OCI-LY1 (cell line): ENCODE data around the gene PRKCA.

Experiments used
- H2AFZ ChIP-seq: fragments of 200-600 bp; sonication (generic), shearing (Covaris generic); 2 replicates; pipeline ENCODE4 v1.6.0; 2014; ENCODE audit warnings: antibody characterized with exemption, mild to moderate bottlenecking, low read length
- H3F3A ChIP-seq: fragments of 200-600 bp; sonication (generic), shearing (Covaris generic); 2 replicates; pipeline ENCODE4 v1.6.0; 2014; ENCODE audit warnings: mild to moderate bottlenecking, antibody characterized with exemption, low read length, moderate library complexity; ENCODE audit not compliant: insufficient read depth
- H3K27ac ChIP-seq: fragments of 200-600 bp; sonication (generic); 2 replicates; pipeline ENCODE4 v1.5.1; 2014; ENCODE audit warnings: low read length, mixed run types, mild to moderate bottlenecking, low read depth; ENCODE audit not compliant: poor library complexity, severe bottlenecking
- H3K27me3 ChIP-seq: fragments of 200-600 bp; sonication (generic); 2 replicates; pipeline ENCODE4 v1.6.0; 2014; ENCODE audit warnings: antibody characterized with exemption, mild to moderate bottlenecking, low read length, moderate library complexity; ENCODE audit not compliant: insufficient read depth
- H3K36me3 ChIP-seq: fragments of 200-600 bp; sonication (generic); 2 replicates; pipeline ENCODE4 v1.6.1; 2014; ENCODE audit warnings: mild to moderate bottlenecking, antibody characterized with exemption, low read length, moderate library complexity, mixed read lengths; ENCODE audit not compliant: insufficient read depth
- H3K4me1 ChIP-seq: fragments of 200-600 bp; sonication (generic); 2 replicates; pipeline ENCODE4 v1.5.1; 2014; ENCODE audit warnings: mild to moderate bottlenecking, low read length, moderate library complexity; ENCODE audit not compliant: insufficient read depth, severe bottlenecking
- H3K4me2 ChIP-seq: fragments of 200-600 bp; sonication (generic), shearing (Covaris generic); 2 replicates; pipeline ENCODE4 v1.6.1; 2014; ENCODE audit warnings: low read length
- H3K4me3 ChIP-seq: fragments of 200-600 bp; sonication (generic); 2 replicates; pipeline ENCODE4 v1.5.1; 2014; ENCODE audit warnings: low read length, low read depth, mild to moderate bottlenecking, mixed read lengths; ENCODE audit not compliant: poor library complexity, severe bottlenecking
- H3K79me2 ChIP-seq: fragments of 200-600 bp; shearing (Covaris generic); 2 replicates; pipeline ENCODE4 v1.6.1; 2016; ENCODE audit warnings: mixed run types, low read length, mixed read lengths; ENCODE audit not compliant: insufficient read depth
- H3K9ac ChIP-seq: fragments of 200-600 bp; sonication (generic), shearing (Covaris generic); 2 replicates; pipeline ENCODE4 v1.6.1; 2014; ENCODE audit warnings: mild to moderate bottlenecking, low read length, mixed read lengths
- H3K9me2 ChIP-seq: fragments of 200-600 bp; sonication (generic), shearing (Covaris generic); 2 replicates; pipeline ENCODE4 v1.6.1; 2014; ENCODE audit warnings: low read depth, mild to moderate bottlenecking, low read length, mixed read lengths
- H3K9me3 ChIP-seq: fragments of 200-600 bp; shearing (Covaris generic); 2 replicates; pipeline ENCODE4 v1.6.1; 2014; ENCODE audit warnings: low read length, mixed read lengths
- H4K20me1 ChIP-seq: fragments of 200-600 bp; sonication (generic), shearing (Covaris generic); 2 replicates; pipeline ENCODE4 v1.6.0; 2016; ENCODE audit warnings: mild to moderate bottlenecking, low read length; ENCODE audit not compliant: insufficient read depth
- EZH2 ChIP-seq: fragments of 200-600 bp; sonication (generic), shearing (Covaris generic); IDR thresholded peaks from 2 replicates; pipeline ENCODE4 v1.8.0; 2017; ENCODE audit warnings: borderline replicate concordance, mixed run types, mild to moderate bottlenecking, antibody characterized with exemption, low read length, moderate library complexity, mixed read lengths
- TF ChIP-seq, protein P1 (sequence below): fragments of 200-600 bp; sonication (generic), shearing (Covaris generic); IDR thresholded peaks from 2 replicates; pipeline ENCODE4 v1.5.1; 2017; ENCODE audit warnings: mild to moderate bottlenecking, antibody characterized with exemption, low read length, moderate library complexity, mixed read lengths

PRKCA gene

DNA sequence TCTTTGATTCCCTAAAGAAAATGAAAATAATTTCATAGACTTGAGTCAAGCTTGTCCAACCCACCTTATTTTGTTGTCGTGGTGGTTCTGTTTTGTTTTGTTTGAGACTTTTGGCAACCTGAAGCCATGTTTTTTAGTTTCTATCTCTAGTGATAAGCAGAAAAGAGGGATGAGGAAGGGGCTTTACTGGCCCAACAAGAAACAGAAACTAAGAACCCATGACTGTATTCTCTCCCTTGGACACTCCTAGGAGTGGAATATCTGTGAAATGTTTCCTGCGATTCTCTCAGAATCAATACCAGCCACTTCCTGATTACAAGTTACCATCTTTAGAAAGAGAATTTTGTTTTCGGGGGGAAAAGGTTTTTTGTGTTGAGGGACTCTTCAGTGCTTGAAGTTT is 207.5 kb downstream of the PRKCA start:
- no peak for TF ChIP-seq EZH2
- TF ChIP-seq, protein P1, sequence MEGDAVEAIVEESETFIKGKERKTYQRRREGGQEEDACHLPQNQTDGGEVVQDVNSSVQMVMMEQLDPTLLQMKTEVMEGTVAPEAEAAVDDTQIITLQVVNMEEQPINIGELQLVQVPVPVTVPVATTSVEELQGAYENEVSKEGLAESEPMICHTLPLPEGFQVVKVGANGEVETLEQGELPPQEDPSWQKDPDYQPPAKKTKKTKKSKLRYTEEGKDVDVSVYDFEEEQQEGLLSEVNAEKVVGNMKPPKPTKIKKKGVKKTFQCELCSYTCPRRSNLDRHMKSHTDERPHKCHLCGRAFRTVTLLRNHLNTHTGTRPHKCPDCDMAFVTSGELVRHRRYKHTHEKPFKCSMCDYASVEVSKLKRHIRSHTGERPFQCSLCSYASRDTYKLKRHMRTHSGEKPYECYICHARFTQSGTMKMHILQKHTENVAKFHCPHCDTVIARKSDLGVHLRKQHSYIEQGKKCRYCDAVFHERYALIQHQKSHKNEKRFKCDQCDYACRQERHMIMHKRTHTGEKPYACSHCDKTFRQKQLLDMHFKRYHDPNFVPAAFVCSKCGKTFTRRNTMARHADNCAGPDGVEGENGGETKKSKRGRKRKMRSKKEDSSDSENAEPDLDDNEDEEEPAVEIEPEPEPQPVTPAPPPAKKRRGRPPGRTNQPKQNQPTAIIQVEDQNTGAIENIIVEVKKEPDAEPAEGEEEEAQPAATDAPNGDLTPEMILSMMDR = no peak
- Histone ChIP-seq H3K4me2 (no peak overlapping the region), H3K9ac (no peak overlapping the region), H3K4me1 (peaks cover 20% of the 10 kb centered on the region), H3K4me3 (no peak overlapping the region), H3K9me3 (no peaks in the 10 kb centered on the region), H3K36me3 (no peaks in the 10 kb centered on the region), H3K27me3 (no peaks in the 10 kb centered on the region), H4K20me1 (no peaks in the 10 kb centered on the region), H3K79me2 (no peaks in the 10 kb centered on the region), H3K27ac (no peak overlapping the region), H3K9me2 (no peaks in the 10 kb centered on the region), H3F3A (no peaks in the 10 kb centered on the region), H2AFZ (no peak overlapping the region)

DNA sequence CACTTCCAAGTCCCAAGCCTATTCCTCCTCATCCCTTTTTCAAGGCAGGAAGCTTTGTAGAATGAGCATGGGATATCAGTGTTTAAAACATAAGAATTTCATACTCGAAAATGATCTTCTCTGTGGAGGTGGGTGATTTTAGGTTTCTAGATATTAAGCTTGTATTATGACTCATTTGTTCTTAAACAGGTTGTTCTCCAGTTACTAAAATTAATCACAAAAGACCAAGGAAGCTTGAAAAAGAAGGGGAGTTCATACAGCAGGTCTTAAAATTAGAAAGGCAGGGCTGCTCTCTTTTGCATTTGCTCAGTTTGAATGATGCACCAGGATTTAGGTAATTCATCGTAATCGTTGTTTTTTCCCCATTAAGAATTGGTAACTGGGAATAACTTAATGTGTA is 208.7 kb downstream of the PRKCA start:
- Histone ChIP-seq H3K9me2 (no peaks in the 10 kb centered on the region), H3K4me3 (no peak overlapping the region), H3K36me3 (no peaks in the 10 kb centered on the region), H3K27ac (no peak overlapping the region), H3K4me2 (no peak overlapping the region), H3K9ac (no peak overlapping the region), H4K20me1 (no peaks in the 10 kb centered on the region), H3F3A (no peaks in the 10 kb centered on the region), H3K4me1 (peaks cover 20% of the 10 kb centered on the region), H3K9me3 (no peaks in the 10 kb centered on the region), H3K27me3 (no peaks in the 10 kb centered on the region), H2AFZ (no peak overlapping the region), H3K79me2 (no peaks in the 10 kb centered on the region)
- TF ChIP-seq, protein P1 = no peak
- TF ChIP-seq EZH2 = no peak

DNA sequence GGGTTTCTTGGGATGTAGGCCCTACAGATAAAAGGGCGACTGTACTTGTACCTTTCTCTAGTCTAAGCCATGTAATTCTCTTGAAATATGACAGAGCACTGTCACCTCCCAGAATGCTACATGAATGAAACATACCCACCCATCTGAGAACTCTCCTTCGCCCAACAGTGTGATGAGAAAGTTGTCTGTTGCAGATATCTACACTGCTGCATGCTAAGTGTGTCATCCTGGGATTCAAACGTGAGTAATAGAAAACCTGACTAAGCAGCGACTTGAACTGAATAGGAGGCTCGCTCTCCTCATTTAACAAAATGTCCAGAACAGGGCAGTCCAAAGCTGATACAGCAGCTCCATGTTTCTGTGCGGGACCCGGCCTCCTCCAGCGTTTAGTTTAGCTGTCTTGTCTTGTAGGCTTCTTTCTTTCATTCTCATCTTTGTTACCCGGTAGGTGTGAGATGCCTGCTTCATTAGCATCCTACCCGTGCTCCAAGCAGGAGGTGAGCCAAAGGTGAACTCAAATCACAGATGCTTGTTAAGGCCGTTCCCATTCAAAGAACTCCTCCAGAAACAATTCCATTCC is 211.9 kb downstream of the PRKCA start:
- no peaks in the 10 kb centered on the region for H3F3A ChIP-seq
- H3K9me2 ChIP-seq = no peaks in the 10 kb centered on the region
- no peak overlapping the region for H3K4me2 ChIP-seq
- H3K36me3 ChIP-seq = no peaks in the 10 kb centered on the region
- no peak for TF ChIP-seq EZH2
- TF ChIP-seq, protein P1 = no peak
- H3K27ac ChIP-seq = peak overlapping the region; percentile 11
- no peaks in the 10 kb centered on the region for H3K79me2 ChIP-seq
- H2AFZ ChIP-seq = no peak overlapping the region
- no peak overlapping the region for H3K4me3 ChIP-seq
- H4K20me1 ChIP-seq = no peaks in the 10 kb centered on the region
- no peaks in the 10 kb centered on the region for H3K9me3 ChIP-seq
- H3K27me3 ChIP-seq = no peaks in the 10 kb centered on the region
- no peak overlapping the region for H3K9ac ChIP-seq
- peaks cover 26% of the 10 kb centered on the region for H3K4me1 ChIP-seq
